Esophagus squamous epithelium (tissue), 5 donors: ENCODE data around the gene GLIS1. TPM values are rescaled to one million over a fixed set of nuclear protein-coding genes. Genes with fewer than 3 reads are reported as not detected.
A peak's percentile ranks its signal among the peaks of the same experiment; 100 is the strongest.

ENCODE experiments used
- DNase-seq: peaks from one replicate; lab custom pipeline; 2025; lab: John Stamatoyannopoulos, UW
- H3K27ac ChIP-seq, 4 donors: fragments of 200-600 bp; sonication (generic); one replicate each; pipeline ENCODE4 v1.5.1; 2016 to 2019; ENCODE audit warnings: mild to moderate bottlenecking in 1 of 4
- H3K27me3 ChIP-seq, 4 donors: fragments of 200-600 bp; sonication (generic); 1 replicate in 3 of 4; 2 replicates in 1 of 4; pipeline versions ENCODE4 v1.5.1 to v1.6.0; 2017 to 2021; ENCODE audit warnings: antibody characterized with exemption in 1 of 4
- H3K36me3 ChIP-seq, 3 donors: fragments of 200-600 bp; sonication (generic); one replicate each; pipeline ENCODE4 v1.5.1; 2016 to 2019
- H3K4me1 ChIP-seq, 3 donors: fragments of 200-600 bp; sonication (generic); one replicate each; pipeline ENCODE4 v1.5.1; 2017 to 2019
- H3K4me3 ChIP-seq, 4 donors: fragments of 200-600 bp; sonication (generic); 1 replicate in 3 of 4; 2 replicates in 1 of 4; pipeline ENCODE4 v1.5.1; 2016 to 2019; ENCODE audit warnings: mild to moderate bottlenecking in 2 of 4, moderate library complexity in 1 of 4
- H3K9me3 ChIP-seq, 3 donors: fragments of 200-600 bp; sonication (generic); one replicate each; pipeline ENCODE4 v1.5.1; 2016 to 2019
- POLR2A ChIP-seq, 4 donors: fragments of 450-650 bp; IDR thresholded peaks; one replicate each; pipeline ENCODE4 v1.6.1; 2017; ENCODE audit warnings: antibody characterized with exemption in 4 of 4, mild to moderate bottlenecking in 4 of 4, moderate library complexity in 3 of 4
- WGBS, 2 donors: methylation state at CpG; one replicate each; pipeline ENCODE4 v1.1.5; 2018; 5-methylcytosine and 5-hydroxymethylcytosine counted together
- intact Hi-C: fragments of 100-400 bp; cut with DNase I; formaldehyde crosslinking; loops from one replicate; pipeline ENCODE4 v1.15.0; 2022
- total RNA-seq, 4 donors: library from RNA; depleted of rRNA; stranded (reverse); fragments of >200 nt; gene quantifications; one replicate each; pipeline ENCODE4 v1.1.0, GENCODE V29; 2016
- TF ChIP-seq, protein P1 (sequence below), 6 experiments: fragments of 450-650 bp in 4 of 6; fragments of 200-600 bp in 2 of 6; sonication (generic) in 2 of 6; IDR thresholded peaks; one replicate each; pipeline ENCODE4 v1.5.1; 2016 to 2019; ENCODE audit warnings: antibody characterized with exemption in 6 of 6, mild to moderate bottlenecking in 4 of 6, moderate library complexity in 4 of 6
- donor health status: DM: yes; HTN: yes; CAD: no.

The GLIS1 gene
- total RNA-seq, 4 donors from 2014 or later: 0.57 TPM; not detected in 3

DNA sequence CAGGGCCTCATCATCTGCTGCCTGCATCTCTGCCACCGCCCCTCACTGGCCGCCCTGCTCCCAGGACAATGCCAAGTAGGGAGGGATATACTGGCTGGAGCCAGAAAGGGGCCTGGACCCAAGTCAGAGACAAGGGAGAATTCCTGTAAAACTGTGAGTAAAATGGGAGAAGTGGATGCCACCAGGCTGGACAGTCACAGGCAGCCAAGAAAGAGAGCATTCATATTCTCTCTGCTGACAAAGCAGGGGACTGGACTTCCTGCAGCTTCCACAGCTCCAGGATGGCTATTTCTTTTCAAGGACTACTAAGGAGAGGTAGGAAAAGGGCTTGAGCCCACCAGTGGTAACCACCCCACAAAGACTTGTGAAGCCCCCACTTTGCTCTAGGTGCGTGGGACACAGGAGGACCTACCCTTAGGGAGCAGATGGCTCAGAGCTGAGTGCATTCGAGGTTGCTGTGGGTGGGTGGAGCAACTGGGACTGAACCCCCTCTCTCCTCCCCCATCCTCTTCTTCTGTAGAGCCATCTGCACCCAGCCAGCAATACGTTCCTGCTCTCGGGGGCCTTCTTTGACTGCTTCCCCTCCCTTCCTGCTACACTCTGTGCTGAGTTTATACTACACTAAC lies 57.5 kb downstream of the GLIS1 start:
- no peak overlapping the region for H3K4me3 ChIP-seq
- 50 to 67% methylated on average over 4 to 6 of the region's 6 CpGs for WGBS, 2 donors
- peaks cover 0 to 30% (median 8%) of the 10 kb centered on the region in 3 donors for H3K4me1 ChIP-seq
- no peak for TF ChIP-seq POLR2A (IDR thresholded peaks at IDR 0.05)
- TF ChIP-seq, protein P1, sequence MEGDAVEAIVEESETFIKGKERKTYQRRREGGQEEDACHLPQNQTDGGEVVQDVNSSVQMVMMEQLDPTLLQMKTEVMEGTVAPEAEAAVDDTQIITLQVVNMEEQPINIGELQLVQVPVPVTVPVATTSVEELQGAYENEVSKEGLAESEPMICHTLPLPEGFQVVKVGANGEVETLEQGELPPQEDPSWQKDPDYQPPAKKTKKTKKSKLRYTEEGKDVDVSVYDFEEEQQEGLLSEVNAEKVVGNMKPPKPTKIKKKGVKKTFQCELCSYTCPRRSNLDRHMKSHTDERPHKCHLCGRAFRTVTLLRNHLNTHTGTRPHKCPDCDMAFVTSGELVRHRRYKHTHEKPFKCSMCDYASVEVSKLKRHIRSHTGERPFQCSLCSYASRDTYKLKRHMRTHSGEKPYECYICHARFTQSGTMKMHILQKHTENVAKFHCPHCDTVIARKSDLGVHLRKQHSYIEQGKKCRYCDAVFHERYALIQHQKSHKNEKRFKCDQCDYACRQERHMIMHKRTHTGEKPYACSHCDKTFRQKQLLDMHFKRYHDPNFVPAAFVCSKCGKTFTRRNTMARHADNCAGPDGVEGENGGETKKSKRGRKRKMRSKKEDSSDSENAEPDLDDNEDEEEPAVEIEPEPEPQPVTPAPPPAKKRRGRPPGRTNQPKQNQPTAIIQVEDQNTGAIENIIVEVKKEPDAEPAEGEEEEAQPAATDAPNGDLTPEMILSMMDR (IDR thresholded peaks at IDR 0.05): no peak
- intact Hi-C loops: no loop called here
- DNase-seq: no peak
- H3K27ac ChIP-seq: no peak overlapping the region
- peaks cover 0 to 45% (median 1%) of the 10 kb centered on the region in 4 donors for H3K27me3 ChIP-seq
- H3K9me3 ChIP-seq: no peaks in the 10 kb centered on the region
- no peaks in the 10 kb centered on the region for H3K36me3 ChIP-seq

- H3K27me3 ChIP-seq: peaks cover 0 to 39% (median 1%) of the 10 kb centered on the region in 4 donors
- H3K4me1 ChIP-seq: peaks cover 0 to 26% (median 8%) of the 10 kb centered on the region in 3 donors
- TF ChIP-seq POLR2A (IDR thresholded peaks at IDR 0.05): no peak
- TF ChIP-seq, protein P1 (IDR thresholded peaks at IDR 0.05): no peak
- no peak overlapping the region for H3K4me3 ChIP-seq
- DNase-seq: no peak
- no peaks in the 10 kb centered on the region for H3K9me3 ChIP-seq
- WGBS, 2 donors: 79 to 87% methylated on average over 3 to 5 of the region's 8 CpGs
- intact Hi-C loops: no loop called here
- H3K27ac ChIP-seq: no peak overlapping the region
- H3K36me3 ChIP-seq: no peaks in the 10 kb centered on the region
These were observed 58.1 kb downstream of the GLIS1 start for GRCh38 chr1:53680868-53681267.

- Histone ChIP-seq H3K27ac (peak overlapping the region in 2 of 4 donors; percentile 11 to 42), H3K9me3 (no peaks in the 10 kb centered on the region), H3K27me3 (peaks cover 0 to 23% (median 0%) of the 10 kb centered on the region in 4 donors), H3K36me3 (no peaks in the 10 kb centered on the region), H3K4me3 (no peak overlapping the region), H3K4me1 (peaks cover 0 to 15% (median 8%) of the 10 kb centered on the region in 3 donors)
- no peak for TF ChIP-seq POLR2A (IDR thresholded peaks at IDR 0.05)
- TF ChIP-seq, protein P1 (IDR thresholded peaks at IDR 0.05): no peak
- WGBS, 2 donors: 39 to 66% methylated on average over 5 to 12 of the region's 15 CpGs
- no peak for DNase-seq
- intact Hi-C loops: no loop called here
These were observed 59.8 kb downstream of the GLIS1 start for GRCh38 chr1:53678938-53679825.

DNA sequence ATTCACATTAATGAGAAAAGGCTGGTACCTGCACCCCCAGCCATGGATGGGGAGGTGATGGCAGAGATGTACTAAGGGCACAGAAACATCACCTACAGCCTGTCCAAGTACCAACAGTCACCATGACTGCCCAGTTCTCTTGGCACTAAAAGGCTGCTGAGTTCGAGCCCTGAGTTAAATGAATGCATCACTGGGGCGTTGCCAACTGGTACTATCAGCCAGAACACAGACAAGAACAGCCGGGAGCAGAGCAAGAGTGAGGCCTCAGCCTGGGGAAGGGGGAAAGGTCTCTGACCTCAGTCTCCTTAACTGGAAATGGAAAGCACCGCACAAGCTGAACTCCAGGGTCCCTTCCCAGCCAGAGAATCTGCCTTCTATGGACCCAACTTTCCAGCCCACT lies 60.5 kb downstream of the GLIS1 start:
- Histone ChIP-seq H3K36me3 (no peaks in the 10 kb centered on the region), H3K4me1 (peaks cover 0 to 15% (median 8%) of the 10 kb centered on the region in 3 donors), H3K4me3 (no peak overlapping the region), H3K9me3 (no peaks in the 10 kb centered on the region), H3K27ac (no peak overlapping the region), H3K27me3 (peaks cover 0 to 16% (median 0%) of the 10 kb centered on the region in 4 donors)
- intact Hi-C loops: no loop called here
- WGBS, 2 donors: 40 to 76% methylated on average over 1 to 2 of the region's 4 CpGs
- no peak for DNase-seq
- TF ChIP-seq, protein P1 (IDR thresholded peaks at IDR 0.05): no peak
- TF ChIP-seq POLR2A (IDR thresholded peaks at IDR 0.05): no peak

DNA sequence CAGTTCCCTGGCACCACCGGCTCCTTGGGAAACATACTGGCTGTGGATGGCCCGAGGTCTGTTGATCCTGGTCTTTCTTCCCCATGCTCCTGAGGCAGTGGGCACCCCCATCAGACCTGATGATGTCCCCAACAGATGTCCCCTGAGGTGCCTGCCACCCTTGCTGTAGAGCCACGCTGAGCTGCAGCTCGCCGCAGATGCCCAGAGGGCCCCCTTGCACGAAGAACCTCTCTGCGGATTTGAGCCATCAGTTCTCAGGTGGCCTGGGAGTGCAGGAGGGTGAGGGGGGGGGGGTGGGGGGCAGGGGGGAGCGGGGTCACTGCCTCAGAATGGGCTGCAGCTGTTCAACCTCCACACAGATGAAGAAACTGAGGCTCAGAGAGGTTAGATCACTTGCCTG lies 60.9 kb downstream of the GLIS1 start:
- 100% methylated on average over 1 of the region's 8 CpGs for WGBS, 2 donors
- Histone ChIP-seq H3K4me3 (no peak overlapping the region), H3K27ac (no peak overlapping the region), H3K36me3 (no peaks in the 10 kb centered on the region), H3K9me3 (no peaks in the 10 kb centered on the region), H3K27me3 (peaks cover 0 to 11% (median 0%) of the 10 kb centered on the region in 4 donors), H3K4me1 (peaks cover 0 to 15% (median 8%) of the 10 kb centered on the region in 3 donors)
- intact Hi-C loops: no loop called here
- no peak for DNase-seq
- no peak for TF ChIP-seq POLR2A (IDR thresholded peaks at IDR 0.05)
- TF ChIP-seq, protein P1 (IDR thresholded peaks at IDR 0.05): no peak
